Vagina (tissue), 2 donors: ENCODE results near the gene DGKI.

Experiments
- CTCF ChIP-seq, 3 experiments: fragments of 450-650 bp in 2 of 3; fragments of 200-600 bp in 1 of 3; sonication (generic) in 1 of 3; IDR thresholded peaks; one replicate each; pipeline ENCODE4 v1.5.1; 2017 to 2019; ENCODE audit warnings: antibody characterized with exemption in 3 of 3, mild to moderate bottlenecking in 2 of 3, moderate library complexity in 2 of 3
- POLR2A ChIP-seq, 2 donors: fragments of 450-650 bp; IDR thresholded peaks; one replicate each; pipeline ENCODE4 v1.6.1; 2017; ENCODE audit warnings: antibody characterized with exemption in 2 of 2, mild to moderate bottlenecking in 2 of 2, moderate library complexity in 2 of 2

GRCh38 chr7:137873979-137874777 lies 27.4 kb upstream of the DGKI start:
- TF ChIP-seq CTCF (IDR thresholded peaks at IDR 0.05) (no peak), POLR2A (IDR thresholded peaks at IDR 0.05) (no peak)
